HUES48 (cell line): ENCODE measurements around the gene CTTN.

ENCODE experiments used
- H3K27ac ChIP-seq: one replicate; pipeline ENCODE4 v1.7.0; 2013; ENCODE audit warnings: low read depth, low read length, inconsistent platforms
- H3K27me3 ChIP-seq: 2 replicates; pipeline ENCODE4 v1.6.1; 2013; ENCODE audit warnings: mild to moderate bottlenecking, low read length; ENCODE audit not compliant: control insufficient read depth, insufficient read depth
- H3K36me3 ChIP-seq: 2 replicates; pipeline ENCODE4 v1.6.1; 2013; ENCODE audit warnings: low read length; ENCODE audit not compliant: control insufficient read depth, insufficient read depth
- H3K4me1 ChIP-seq: 2 replicates; pipeline ENCODE4 v1.6.1; 2013; ENCODE audit warnings: mild to moderate bottlenecking, low read length; ENCODE audit not compliant: control insufficient read depth, insufficient read depth
- H3K4me3 ChIP-seq: 2 replicates; pipeline ENCODE4 v1.5.1; 2013; ENCODE audit warnings: mild to moderate bottlenecking, low read depth, low read length
- H3K9ac ChIP-seq: 2 replicates; pipeline ENCODE4 v1.6.1; 2013; ENCODE audit warnings: mild to moderate bottlenecking, low read depth, low read length, moderate library complexity
- H3K9me3 ChIP-seq: 2 replicates; pipeline ENCODE4 v1.6.1; 2013; ENCODE audit warnings: low read length; ENCODE audit not compliant: control insufficient read depth, insufficient read depth

CTTN gene

GRCh38 chr11:70420496-70420895 is 22.2 kb downstream of the CTTN start:
- no peaks in the 10 kb centered on the region for H3K4me1 ChIP-seq
- no peak overlapping the region for H3K27ac ChIP-seq
- H3K27me3 ChIP-seq = no peaks in the 10 kb centered on the region

GRCh38 chr11:70421123-70421522 is 22.8 kb downstream of the CTTN start:
- Histone ChIP-seq H3K36me3 (peaks cover 95% of the 10 kb centered on the region), H3K4me1 (no peaks in the 10 kb centered on the region)

More at GRCh38 chr11:70420496-70420895, 22.2 kb downstream of the CTTN start:
- H3K9me3 ChIP-seq = no peaks in the 10 kb centered on the region
- H3K4me3 ChIP-seq = no peak overlapping the region
- H3K9ac ChIP-seq = no peak overlapping the region
- H3K36me3 ChIP-seq = peaks cover 97% of the 10 kb centered on the region

GRCh38 chr11:70422692-70423522 is 24.6 kb downstream of the CTTN start:
- no peak overlapping the region for H3K9ac ChIP-seq
- H3K36me3 ChIP-seq = peaks cover 86% of the 10 kb centered on the region
- no peaks in the 10 kb centered on the region for H3K9me3 ChIP-seq
- no peaks in the 10 kb centered on the region for H3K27me3 ChIP-seq
- no peak overlapping the region for H3K27ac ChIP-seq
- no peaks in the 10 kb centered on the region for H3K4me1 ChIP-seq
- no peak overlapping the region for H3K4me3 ChIP-seq

More at GRCh38 chr11:70421123-70421522, 22.8 kb downstream of the CTTN start:
- no peaks in the 10 kb centered on the region for H3K9me3 ChIP-seq
- H3K27me3 ChIP-seq = no peaks in the 10 kb centered on the region
- H3K27ac ChIP-seq = no peak overlapping the region
- H3K4me3 ChIP-seq = no peak overlapping the region
- H3K9ac ChIP-seq = no peak overlapping the region

- H3K27me3 ChIP-seq = no peaks in the 10 kb centered on the region
- H3K4me1 ChIP-seq = no peaks in the 10 kb centered on the region
- H3K4me3 ChIP-seq = no peak overlapping the region
- H3K27ac ChIP-seq = no peak overlapping the region
- H3K9me3 ChIP-seq = no peaks in the 10 kb centered on the region
- no peak overlapping the region for H3K9ac ChIP-seq
- H3K36me3 ChIP-seq = peaks cover 84% of the 10 kb centered on the region
Measured at GRCh38 chr11:70423523-70424505, 25.5 kb downstream of the CTTN start.

- Histone ChIP-seq H3K27ac (no peak overlapping the region), H3K9me3 (no peaks in the 10 kb centered on the region), H3K27me3 (no peaks in the 10 kb centered on the region), H3K4me3 (no peak overlapping the region), H3K9ac (no peak overlapping the region), H3K36me3 (peaks cover 86% of the 10 kb centered on the region), H3K4me1 (no peaks in the 10 kb centered on the region)
Measured at GRCh38 chr11:70424765-70425344, 26.5 kb downstream of the CTTN start.

- Histone ChIP-seq H3K36me3 (peaks cover 86% of the 10 kb centered on the region), H3K27me3 (no peaks in the 10 kb centered on the region), H3K9me3 (no peaks in the 10 kb centered on the region), H3K4me1 (no peaks in the 10 kb centered on the region), H3K27ac (no peak overlapping the region), H3K9ac (no peak overlapping the region), H3K4me3 (no peak overlapping the region)
Measured at GRCh38 chr11:70427436-70427835, 29.1 kb downstream of the CTTN start.

- Histone ChIP-seq H3K9me3 (no peaks in the 10 kb centered on the region), H3K27ac (no peak overlapping the region), H3K36me3 (peaks cover 86% of the 10 kb centered on the region), H3K27me3 (no peaks in the 10 kb centered on the region), H3K4me3 (no peak overlapping the region), H3K4me1 (no peaks in the 10 kb centered on the region), H3K9ac (no peak overlapping the region)
Measured at GRCh38 chr11:70428701-70429427, 30.5 kb downstream of the CTTN start.

- H3K4me1 ChIP-seq = no peaks in the 10 kb centered on the region
- H3K9ac ChIP-seq = no peak overlapping the region
- peaks cover 87% of the 10 kb centered on the region for H3K36me3 ChIP-seq
- H3K27ac ChIP-seq = no peak overlapping the region
- H3K4me3 ChIP-seq = no peak overlapping the region
- no peaks in the 10 kb centered on the region for H3K9me3 ChIP-seq
- no peaks in the 10 kb centered on the region for H3K27me3 ChIP-seq
Measured at GRCh38 chr11:70429428-70429705, 31.0 kb downstream of the CTTN start.

- Histone ChIP-seq H3K4me1 (no peaks in the 10 kb centered on the region), H3K27ac (no peak overlapping the region), H3K36me3 (peaks cover 87% of the 10 kb centered on the region), H3K27me3 (no peaks in the 10 kb centered on the region), H3K9ac (no peak overlapping the region), H3K4me3 (no peak overlapping the region), H3K9me3 (no peaks in the 10 kb centered on the region)
Measured at GRCh38 chr11:70429724-70430521, 31.6 kb downstream of the CTTN start.
